H1 (cell line): ENCODE data around the gene NFKBIE. TPM values are rescaled to one million over a fixed set of nuclear protein-coding genes. Genes with fewer than 3 reads are reported as not detected.

ENCODE experiments used
- CEBPB ChIP-seq: IDR thresholded peaks from 2 replicates; pipeline ENCODE4 v1.6.1; 2012; ENCODE audit warnings: low read depth, low read length
- SIRT6 ChIP-seq: IDR thresholded peaks from one replicate; pipeline ENCODE4 v1.7.1; 2012; ENCODE audit warnings: low read length, inconsistent platforms
- TEAD4 ChIP-seq: IDR thresholded peaks from 2 replicates; pipeline ENCODE4 v1.6.1; 2012; ENCODE audit warnings: low read depth, low read length, inconsistent platforms, mixed read lengths
- polyA plus RNA-seq, 7 experiments: library from polyadenylated mRNA; depleted of rRNA in 3 of 7; stranded (reverse) in 5 of 7; unstranded in 2 of 7; fragments of >200 nt in 5 of 7; fragments of 200-250 nt in 2 of 7; gene quantifications; 1 replicate in 5 of 7; 2 replicates in 1 of 7; 4 replicates in 1 of 7; pipeline versions ENCODE4 v1.2.1 to v1.2.3, GENCODE V29; 2011 to 2013; ENCODE audit warnings: missing spikeins in 2 of 7, mixed read lengths in 2 of 7
- total RNA-seq: library from RNA; stranded (reverse); fragmentation: NEBNext Ultra II Directional; extraction: Animal tissue kit (Norgen Biotek cat#: 25700); gene quantifications from 2 replicates; pipeline ENCODE4 v1.2.1, GENCODE V29; 2021

NFKBIE gene
- total and polyA plus RNA-seq, 2 of the 8 experiments (the other 6 are each of a cell fraction or from before 2014, with no cell fraction given): 13.5 to 19.2 TPM

- TF ChIP-seq CEBPB (no peak), TEAD4 (no peak), SIRT6 (no peak)
Observed at GRCh38 chr6:44260451-44261297, 4.7 kb downstream of the NFKBIE start (continued).
